K562 (cell line): ENCODE results near the gene PFKFB2. TPM values are rescaled to one million over a fixed set of nuclear protein-coding genes. Genes with fewer than 3 reads are reported as not detected.
A peak's percentile ranks its signal among the peaks of the same experiment; 100 is the strongest.

Source experiments
- ELF1 ChIP-seq: fragments of 200-800 bp; sonication (Bioruptor generic); IDR thresholded peaks from 2 replicates; pipeline ENCODE4 v1.6.1; 2016; ENCODE audit warnings: missing genetic modification characterization, missing compliant biosample characterization
- FOSL1 ChIP-seq: fragments of 200-800 bp; sonication (Bioruptor generic); conservative IDR thresholded peaks from 2 replicates; pipeline ENCODE4 v1.6.1; 2016; ENCODE audit warnings: missing genetic modification characterization, missing compliant biosample characterization
- KAT7 ChIP-seq: sonication (generic); formaldehyde crosslinking; IDR thresholded peaks from 2 replicates; pipeline ENCODE4 v1.8.0; 2022; ENCODE audit warnings: missing genetic modification reagents, mild to moderate bottlenecking, borderline replicate concordance
- SIX5 ChIP-seq, 2 experiments: IDR thresholded peaks; 2 replicates each; pipeline ENCODE4 v1.6.1; 2011; ENCODE audit warnings: low read length in 2 of 2, borderline replicate concordance in 1 of 2, low read depth in 1 of 2, mild to moderate bottlenecking in 1 of 2, moderate library complexity in 1 of 2; ENCODE audit not compliant: insufficient read depth in 1 of 2
- YBX1 ChIP-seq: fragments of 450-650 bp; IDR thresholded peaks from 2 replicates; pipeline ENCODE4 v1.7.1; 2016; ENCODE audit warnings: mild to moderate bottlenecking
- ZNF124 ChIP-seq: sonication (generic); formaldehyde crosslinking; IDR thresholded peaks from 2 replicates; pipeline ENCODE4 v1.8.1; 2022; ENCODE audit warnings: missing genetic modification reagents
- polyA plus RNA-seq, 8 experiments: library from polyadenylated mRNA; depleted of rRNA in 4 of 8; stranded (reverse) in 5 of 8; unstranded in 3 of 8; fragments of >200 nt; fragmentation: Nextera tagmentation in 2 of 8; fragmentation: Illumina TruSeq in 1 of 8; extraction: Ambion mirVana in 2 of 8; extraction: Trizol in 1 of 8; gene quantifications; 2 replicates each; pipeline versions ENCODE4 v1.2.1 to v1.2.3, GENCODE V29; 2011 to 2014; ENCODE audit warnings: inconsistent platforms in 1 of 8, missing spikeins in 1 of 8
- total RNA-seq, 7 experiments: library from RNA; depleted of rRNA in 6 of 7; stranded (reverse); fragments of >200 nt in 6 of 7; fragmentation: Illumina TruSeq in 2 of 7; extraction: Trizol in 2 of 7; gene quantifications; 2 replicates each; pipeline versions ENCODE4 v1.2.1 to v1.2.3, GENCODE V29; 2011 to 2021; ENCODE audit warnings: low replicate concordance in 1 of 7
- TF ChIP-seq, protein P1 (sequence below): sonication (generic); formaldehyde crosslinking; IDR thresholded peaks from 2 replicates; pipeline ENCODE4 v1.8.0; 2023; ENCODE audit warnings: mild to moderate bottlenecking, missing genetic modification reagents
- TF ChIP-seq, protein P2 (sequence below): fragments of 150-350 bp; IDR thresholded peaks from 2 replicates; pipeline ENCODE4 v1.6.1; 2014; ENCODE audit warnings: low read depth, mild to moderate bottlenecking, low read length, borderline replicate concordance
- TF ChIP-seq, protein P3 (sequence below): fragments of 450-650 bp; IDR thresholded peaks from 2 replicates; pipeline ENCODE4 v1.6.1; 2016; ENCODE audit warnings: mild to moderate bottlenecking
- TF ChIP-seq, protein P4 (sequence below): fragments of 250-450 bp; sonication (Bioruptor Pico); IDR thresholded peaks from 2 replicates; pipeline ENCODE4 v1.8.0; 2022; ENCODE audit warnings: moderate library complexity, mild to moderate bottlenecking, inconsistent platforms
- TF ChIP-seq, protein P5 (sequence below): fragments of 200-800 bp; sonication (Bioruptor generic); IDR thresholded peaks from 2 replicates; pipeline ENCODE4 v1.6.1; 2017; ENCODE audit warnings: missing genetic modification characterization, missing compliant biosample characterization
- TF ChIP-seq, protein P6 (sequence below), 2 experiments: IDR thresholded peaks in 1 of 2; conservative IDR thresholded peaks in 1 of 2; 2 replicates each; pipeline ENCODE4 v1.6.1; 2016; ENCODE audit warnings: low read depth in 2 of 2, mild to moderate bottlenecking in 1 of 2, missing compliant biosample characterization in 1 of 2, missing genetic modification characterization in 1 of 2, moderate library complexity in 1 of 2
- TF ChIP-seq, protein P7 (sequence below): sonication (generic); formaldehyde crosslinking; IDR thresholded peaks from 2 replicates; pipeline ENCODE4 v1.8.0; 2022; ENCODE audit warnings: missing genetic modification reagents, mild to moderate bottlenecking, borderline replicate concordance

The PFKFB2 gene
- total and polyA plus RNA-seq, 9 of the 15 experiments (the other 6 are each of a cell fraction or from before 2014, with no cell fraction given) = 6.9 to 26.0 (median 16.4) TPM

DNA sequence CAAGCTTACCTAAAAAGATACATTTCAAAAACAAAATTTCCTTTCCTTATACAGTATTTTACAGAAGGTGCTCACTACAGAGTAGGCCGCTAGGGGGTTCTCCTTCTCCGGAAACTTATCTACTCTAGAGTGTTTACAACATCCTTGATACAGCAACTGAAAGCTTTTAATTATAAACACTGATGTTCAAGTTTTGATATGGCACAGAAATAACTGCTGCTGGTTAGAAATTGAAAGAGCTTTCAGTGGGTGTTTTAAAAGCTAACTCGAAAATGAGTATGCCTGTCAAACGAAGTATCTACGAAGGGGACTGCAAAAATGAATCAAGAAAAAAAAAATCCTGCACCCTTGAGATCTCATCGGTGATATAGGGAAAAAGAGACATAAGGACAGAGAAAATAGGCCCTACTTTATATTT lies 3.1 kb upstream of the PFKFB2 start (continued):
- TF ChIP-seq ZNF124 (no peak), ELF1 (peak; percentile 42; the same call in 1 of the 2 replicates), YBX1 (no peak), SIX5 (IDR thresholded peaks at IDR 0.05; ENCODE audit: borderline replicate concordance in 1 of 2, insufficient read depth in 1 of 2, low read depth in 1 of 2, low read length in 2 of 2) (no peak), FOSL1 (tag) (no peak), KAT7 (CRISPR knock-in tag) (no peak)
- TF ChIP-seq, protein P1, sequence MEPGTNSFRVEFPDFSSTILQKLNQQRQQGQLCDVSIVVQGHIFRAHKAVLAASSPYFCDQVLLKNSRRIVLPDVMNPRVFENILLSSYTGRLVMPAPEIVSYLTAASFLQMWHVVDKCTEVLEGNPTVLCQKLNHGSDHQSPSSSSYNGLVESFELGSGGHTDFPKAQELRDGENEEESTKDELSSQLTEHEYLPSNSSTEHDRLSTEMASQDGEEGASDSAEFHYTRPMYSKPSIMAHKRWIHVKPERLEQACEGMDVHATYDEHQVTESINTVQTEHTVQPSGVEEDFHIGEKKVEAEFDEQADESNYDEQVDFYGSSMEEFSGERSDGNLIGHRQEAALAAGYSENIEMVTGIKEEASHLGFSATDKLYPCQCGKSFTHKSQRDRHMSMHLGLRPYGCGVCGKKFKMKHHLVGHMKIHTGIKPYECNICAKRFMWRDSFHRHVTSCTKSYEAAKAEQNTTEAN (CRISPR knock-in tag) = no peak
- TF ChIP-seq, protein P2, sequence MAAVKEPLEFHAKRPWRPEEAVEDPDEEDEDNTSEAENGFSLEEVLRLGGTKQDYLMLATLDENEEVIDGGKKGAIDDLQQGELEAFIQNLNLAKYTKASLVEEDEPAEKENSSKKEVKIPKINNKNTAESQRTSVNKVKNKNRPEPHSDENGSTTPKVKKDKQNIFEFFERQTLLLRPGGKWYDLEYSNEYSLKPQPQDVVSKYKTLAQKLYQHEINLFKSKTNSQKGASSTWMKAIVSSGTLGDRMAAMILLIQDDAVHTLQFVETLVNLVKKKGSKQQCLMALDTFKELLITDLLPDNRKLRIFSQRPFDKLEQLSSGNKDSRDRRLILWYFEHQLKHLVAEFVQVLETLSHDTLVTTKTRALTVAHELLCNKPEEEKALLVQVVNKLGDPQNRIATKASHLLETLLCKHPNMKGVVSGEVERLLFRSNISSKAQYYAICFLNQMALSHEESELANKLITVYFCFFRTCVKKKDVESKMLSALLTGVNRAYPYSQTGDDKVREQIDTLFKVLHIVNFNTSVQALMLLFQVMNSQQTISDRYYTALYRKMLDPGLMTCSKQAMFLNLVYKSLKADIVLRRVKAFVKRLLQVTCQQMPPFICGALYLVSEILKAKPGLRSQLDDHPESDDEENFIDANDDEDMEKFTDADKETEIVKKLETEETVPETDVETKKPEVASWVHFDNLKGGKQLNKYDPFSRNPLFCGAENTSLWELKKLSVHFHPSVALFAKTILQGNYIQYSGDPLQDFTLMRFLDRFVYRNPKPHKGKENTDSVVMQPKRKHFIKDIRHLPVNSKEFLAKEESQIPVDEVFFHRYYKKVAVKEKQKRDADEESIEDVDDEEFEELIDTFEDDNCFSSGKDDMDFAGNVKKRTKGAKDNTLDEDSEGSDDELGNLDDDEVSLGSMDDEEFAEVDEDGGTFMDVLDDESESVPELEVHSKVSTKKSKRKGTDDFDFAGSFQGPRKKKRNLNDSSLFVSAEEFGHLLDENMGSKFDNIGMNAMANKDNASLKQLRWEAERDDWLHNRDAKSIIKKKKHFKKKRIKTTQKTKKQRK = no peak
- TF ChIP-seq, protein P3, sequence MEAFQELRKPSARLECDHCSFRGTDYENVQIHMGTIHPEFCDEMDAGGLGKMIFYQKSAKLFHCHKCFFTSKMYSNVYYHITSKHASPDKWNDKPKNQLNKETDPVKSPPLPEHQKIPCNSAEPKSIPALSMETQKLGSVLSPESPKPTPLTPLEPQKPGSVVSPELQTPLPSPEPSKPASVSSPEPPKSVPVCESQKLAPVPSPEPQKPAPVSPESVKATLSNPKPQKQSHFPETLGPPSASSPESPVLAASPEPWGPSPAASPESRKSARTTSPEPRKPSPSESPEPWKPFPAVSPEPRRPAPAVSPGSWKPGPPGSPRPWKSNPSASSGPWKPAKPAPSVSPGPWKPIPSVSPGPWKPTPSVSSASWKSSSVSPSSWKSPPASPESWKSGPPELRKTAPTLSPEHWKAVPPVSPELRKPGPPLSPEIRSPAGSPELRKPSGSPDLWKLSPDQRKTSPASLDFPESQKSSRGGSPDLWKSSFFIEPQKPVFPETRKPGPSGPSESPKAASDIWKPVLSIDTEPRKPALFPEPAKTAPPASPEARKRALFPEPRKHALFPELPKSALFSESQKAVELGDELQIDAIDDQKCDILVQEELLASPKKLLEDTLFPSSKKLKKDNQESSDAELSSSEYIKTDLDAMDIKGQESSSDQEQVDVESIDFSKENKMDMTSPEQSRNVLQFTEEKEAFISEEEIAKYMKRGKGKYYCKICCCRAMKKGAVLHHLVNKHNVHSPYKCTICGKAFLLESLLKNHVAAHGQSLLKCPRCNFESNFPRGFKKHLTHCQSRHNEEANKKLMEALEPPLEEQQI = 0 out of 2 replicates have a peak, but pooled peaks have one; percentile 28
- TF ChIP-seq, protein P4, sequence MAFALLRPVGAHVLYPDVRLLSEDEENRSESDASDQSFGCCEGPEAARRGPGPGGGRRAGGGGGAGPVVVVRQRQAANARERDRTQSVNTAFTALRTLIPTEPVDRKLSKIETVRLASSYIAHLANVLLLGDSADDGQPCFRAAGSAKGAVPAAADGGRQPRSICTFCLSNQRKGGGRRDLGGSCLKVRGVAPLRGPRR (CRISPR knock-in tag) = no peak
- TF ChIP-seq, protein P5, sequence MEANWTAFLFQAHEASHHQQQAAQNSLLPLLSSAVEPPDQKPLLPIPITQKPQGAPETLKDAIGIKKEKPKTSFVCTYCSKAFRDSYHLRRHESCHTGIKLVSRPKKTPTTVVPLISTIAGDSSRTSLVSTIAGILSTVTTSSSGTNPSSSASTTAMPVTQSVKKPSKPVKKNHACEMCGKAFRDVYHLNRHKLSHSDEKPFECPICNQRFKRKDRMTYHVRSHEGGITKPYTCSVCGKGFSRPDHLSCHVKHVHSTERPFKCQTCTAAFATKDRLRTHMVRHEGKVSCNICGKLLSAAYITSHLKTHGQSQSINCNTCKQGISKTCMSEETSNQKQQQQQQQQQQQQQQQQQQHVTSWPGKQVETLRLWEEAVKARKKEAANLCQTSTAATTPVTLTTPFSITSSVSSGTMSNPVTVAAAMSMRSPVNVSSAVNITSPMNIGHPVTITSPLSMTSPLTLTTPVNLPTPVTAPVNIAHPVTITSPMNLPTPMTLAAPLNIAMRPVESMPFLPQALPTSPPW (CRISPR knock-in tag) = no peak
- TF ChIP-seq, protein P6, sequence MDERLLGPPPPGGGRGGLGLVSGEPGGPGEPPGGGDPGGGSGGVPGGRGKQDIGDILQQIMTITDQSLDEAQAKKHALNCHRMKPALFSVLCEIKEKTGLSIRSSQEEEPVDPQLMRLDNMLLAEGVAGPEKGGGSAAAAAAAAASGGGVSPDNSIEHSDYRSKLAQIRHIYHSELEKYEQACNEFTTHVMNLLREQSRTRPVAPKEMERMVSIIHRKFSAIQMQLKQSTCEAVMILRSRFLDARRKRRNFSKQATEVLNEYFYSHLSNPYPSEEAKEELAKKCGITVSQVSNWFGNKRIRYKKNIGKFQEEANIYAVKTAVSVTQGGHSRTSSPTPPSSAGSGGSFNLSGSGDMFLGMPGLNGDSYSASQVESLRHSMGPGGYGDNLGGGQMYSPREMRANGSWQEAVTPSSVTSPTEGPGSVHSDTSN (CRISPR knock-in tag; IDR thresholded peaks at IDR 0.05; ENCODE audit: low read depth) = no peak
- TF ChIP-seq, protein P6 (tag; conservative IDR thresholded peaks at IDR 0.05; ENCODE audit: low read depth) = no peak
- TF ChIP-seq, protein P7, sequence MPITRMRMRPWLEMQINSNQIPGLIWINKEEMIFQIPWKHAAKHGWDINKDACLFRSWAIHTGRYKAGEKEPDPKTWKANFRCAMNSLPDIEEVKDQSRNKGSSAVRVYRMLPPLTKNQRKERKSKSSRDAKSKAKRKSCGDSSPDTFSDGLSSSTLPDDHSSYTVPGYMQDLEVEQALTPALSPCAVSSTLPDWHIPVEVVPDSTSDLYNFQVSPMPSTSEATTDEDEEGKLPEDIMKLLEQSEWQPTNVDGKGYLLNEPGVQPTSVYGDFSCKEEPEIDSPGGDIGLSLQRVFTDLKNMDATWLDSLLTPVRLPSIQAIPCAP = no peak
